Stimulated activated CD4-positive, alpha-beta T cell treated with anti-CD3 and anti-CD28 coated beads, Interleukin-4, amount 100 ng/mL, for 24 hours (primary cell): Measurements from ENCODE around the gene TAS1R3.

ENCODE experiments used
- DNase-seq: peaks from one replicate; pipeline ENCODE4 v3.0.0-alpha.2; 2020

Gene TAS1R3

GRCh38 chr1:1295154-1295923 is 35.7 kb upstream of the TAS1R3 start:
- DNase-seq: no peak

GRCh38 chr1:1296070-1297061 is 34.7 kb upstream of the TAS1R3 start:
- no peak for DNase-seq

GRCh38 chr1:1297802-1298424 is 33.2 kb upstream of the TAS1R3 start:
- DNase-seq: no peak

- DNase-seq: no peak
Observed at GRCh38 chr1:1298861-1299685, 32.0 kb upstream of the TAS1R3 start.

GRCh38 chr1:1299686-1300351 is 31.3 kb upstream of the TAS1R3 start:
- no peak for DNase-seq

GRCh38 chr1:1300352-1300739 is 30.7 kb upstream of the TAS1R3 start:
- no peak for DNase-seq

GRCh38 chr1:1302006-1302430 is 29.1 kb upstream of the TAS1R3 start:
- DNase-seq: no peak

- no peak for DNase-seq
Observed at GRCh38 chr1:1302951-1303509, 28.1 kb upstream of the TAS1R3 start.

- DNase-seq: no peak
Observed at GRCh38 chr1:1303736-1304135, 27.3 kb upstream of the TAS1R3 start.

- no peak for DNase-seq
Observed at GRCh38 chr1:1304331-1305299, 26.5 kb upstream of the TAS1R3 start.

GRCh38 chr1:1305300-1306069 is 25.6 kb upstream of the TAS1R3 start:
- DNase-seq: peak; percentile 65

- DNase-seq: no peak
Observed at GRCh38 chr1:1306070-1306660, 24.9 kb upstream of the TAS1R3 start.

GRCh38 chr1:1306661-1307260 is 24.3 kb upstream of the TAS1R3 start:
- DNase-seq: no peak

- DNase-seq: no peak
Observed at GRCh38 chr1:1307261-1307922, 23.7 kb upstream of the TAS1R3 start.

GRCh38 chr1:1307923-1308755 is 22.9 kb upstream of the TAS1R3 start, which contains the start of the genes ACAP3 and PUSL1:
ACAP3 (minus strand) TSS chr1:1307930; CDS start chr1:1307815, 115 bp downstream.
PUSL1 (plus strand) TSS chr1:1308597; CDS start chr1:1308644, 47 bp downstream.
- DNase-seq: peak; percentile 87

GRCh38 chr1:1308756-1309250 is 22.3 kb upstream of the TAS1R3 start:
- DNase-seq: no peak
